Lower leg skin (tissue), 3 donors: ENCODE measurements around the gene FBXW8.

Source experiments
- CTCF ChIP-seq, 3 donors: fragments of 450-650 bp; IDR thresholded peaks; one replicate each; pipeline ENCODE4 v1.5.1; 2016; ENCODE audit warnings: antibody characterized with exemption in 3 of 3, mild to moderate bottlenecking in 3 of 3, moderate library complexity in 2 of 3
- POLR2A ChIP-seq, 2 donors: fragments of 450-650 bp; IDR thresholded peaks; one replicate each; pipeline ENCODE4 v1.6.1; 2016 to 2017; ENCODE audit warnings: antibody characterized with exemption in 2 of 2, mild to moderate bottlenecking in 1 of 2, moderate library complexity in 1 of 2

- TF ChIP-seq POLR2A (IDR thresholded peaks at IDR 0.05) (no peak), CTCF (IDR thresholded peaks at IDR 0.05) (no peak)
Observed at GRCh38 chr12:116926283-116927243, 15.8 kb downstream of the FBXW8 start.
